Measurements from ENCODE around the gene ITPK1. TPM values are rescaled to one million over a fixed set of nuclear protein-coding genes. Genes with fewer than 3 reads are reported as not detected.

ITPK1 gene
- total RNA-seq, 4 donors from 2014 or later: 43.9 to 56.1 (median 44.5) TPM

DNA sequence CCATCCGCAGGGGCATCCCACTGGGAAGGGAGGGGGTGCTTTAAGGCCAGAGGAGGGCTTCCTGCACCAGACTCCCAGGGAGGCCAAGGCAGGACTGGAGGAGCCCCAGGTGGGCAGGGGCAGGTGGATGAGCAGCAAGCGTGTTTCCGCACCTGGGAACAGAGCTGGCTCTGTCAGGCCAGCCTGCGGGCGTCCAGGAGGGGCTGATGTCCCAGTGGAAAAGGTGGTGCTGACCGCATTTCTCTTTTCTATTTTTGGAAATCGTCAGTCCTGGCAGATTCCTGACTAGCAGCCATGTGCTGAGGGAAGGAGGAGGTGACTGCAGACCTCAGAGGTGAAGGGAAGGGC, 165.6 kb downstream of the ITPK1 start:
- 88 to 95% methylated on average over 6 to 7 of the region's 7 CpGs for WGBS, 2 donors
- DNase-seq: no peak
- Histone ChIP-seq H3K9me3 (no peaks in the 10 kb centered on the region), H3K36me3 (peaks cover 5 to 8% of the 10 kb centered on the region in 2 donors), H3K4me3 (replicated peaks in 1 of 3) (no peak overlapping the region), H3K27me3 (no peaks in the 10 kb centered on the region), H3K4me1 (no peaks in the 10 kb centered on the region), H3K27ac (no peak overlapping the region)
- intact Hi-C loops (cut with DNase I): loop anchor here (2.0 kb wide), 1 partner anchor 191 kb away; no protein-coding TSS in a partner anchor
- no peak for TF ChIP-seq POLR2A (IDR thresholded peaks at IDR 0.05)
- no peak for TF ChIP-seq CTCF (IDR thresholded peaks at IDR 0.05)

GRCh38 chr14:92949496-92950192, 166.1 kb downstream of the ITPK1 start:
- Histone ChIP-seq H3K27ac (no peak overlapping the region), H3K9me3 (no peaks in the 10 kb centered on the region), H3K36me3 (peaks cover 5 to 8% of the 10 kb centered on the region in 2 donors), H3K27me3 (no peaks in the 10 kb centered on the region), H3K4me3 (replicated peaks in 1 of 3) (no peak overlapping the region), H3K4me1 (no peaks in the 10 kb centered on the region)
- WGBS, 2 donors: 92 to 97% methylated on average over 22 to 24 of the region's 24 CpGs
- no peak for DNase-seq
- TF ChIP-seq POLR2A (IDR thresholded peaks at IDR 0.05): no peak
- no peak for TF ChIP-seq CTCF (IDR thresholded peaks at IDR 0.05)
- intact Hi-C loops (cut with DNase I): loop anchor here (2.0 kb wide), 1 partner anchor 191 kb away; no protein-coding TSS in a partner anchor

DNA sequence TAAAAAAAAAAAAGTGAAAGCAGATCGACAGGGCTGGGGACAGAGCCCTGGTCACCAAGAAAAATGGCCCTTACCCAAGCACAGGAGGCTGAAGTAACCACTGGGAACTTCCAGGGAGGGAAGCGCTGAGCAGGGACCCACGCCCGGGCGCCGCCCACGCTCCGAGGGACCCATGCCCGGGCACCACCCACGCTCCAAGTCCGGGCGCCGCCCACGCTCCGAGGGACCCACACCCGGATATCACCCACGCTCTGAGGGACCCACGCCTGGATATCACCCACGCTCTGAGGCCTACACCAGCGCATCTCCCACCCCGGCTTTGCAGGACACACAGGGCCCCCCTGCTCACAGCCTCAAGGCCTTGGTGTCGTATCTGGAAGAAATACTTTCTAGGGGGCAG, 167.1 kb downstream of the ITPK1 start:
- WGBS, 2 donors: 92 to 97% methylated on average over 22 of the region's 22 CpGs
- H3K36me3 ChIP-seq: peaks cover 5 to 8% of the 10 kb centered on the region in 2 donors

DNA sequence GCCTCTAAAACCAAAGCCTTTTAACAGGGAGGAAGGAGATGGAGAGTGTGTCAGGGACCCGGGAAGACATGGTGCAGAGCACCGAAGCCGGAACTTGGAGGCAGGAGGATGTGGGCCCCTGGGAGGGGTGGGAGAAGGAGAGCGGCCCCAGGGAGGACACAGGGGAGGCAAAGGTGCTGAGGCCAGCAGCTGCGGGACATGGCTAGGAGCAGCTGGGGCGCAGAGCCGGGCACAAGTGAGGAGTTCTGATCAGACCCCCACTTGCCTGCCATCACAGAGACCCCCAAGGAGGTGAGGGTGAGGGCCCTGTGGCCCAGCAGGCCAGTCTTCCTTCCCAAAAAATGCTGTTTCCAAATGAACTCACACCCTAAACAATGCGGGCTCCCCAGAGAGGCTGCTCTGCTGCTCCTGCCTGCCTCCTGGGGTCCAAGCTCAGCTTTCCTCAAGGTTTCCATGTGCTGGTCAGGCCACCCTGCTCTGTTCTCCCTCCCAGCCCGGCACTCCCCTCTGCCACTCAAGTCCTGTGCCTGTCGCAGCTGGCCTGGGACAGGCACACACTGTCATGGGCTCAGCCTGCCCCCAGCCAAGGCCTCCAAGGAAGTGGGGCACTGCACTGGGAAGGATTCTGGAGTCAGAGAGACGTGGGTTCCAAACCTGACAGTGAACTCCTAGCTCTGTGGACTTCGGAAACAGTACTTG, 168.7 kb downstream of the ITPK1 start:
- no peak for DNase-seq
- Histone ChIP-seq H3K9me3 (no peaks in the 10 kb centered on the region), H3K36me3 (peaks cover 5 to 11% of the 10 kb centered on the region in 2 donors), H3K27ac (no peak overlapping the region), H3K4me3 (replicated peaks in 1 of 3) (no peak overlapping the region), H3K27me3 (no peaks in the 10 kb centered on the region), H3K4me1 (no peaks in the 10 kb centered on the region)
- intact Hi-C loops (cut with DNase I): no loop called here
- WGBS, 2 donors: 93 to 96% methylated on average over 10 to 12 of the region's 12 CpGs
- no peak for TF ChIP-seq CTCF (IDR thresholded peaks at IDR 0.05)
- no peak for TF ChIP-seq POLR2A (IDR thresholded peaks at IDR 0.05)

More for the DNA sequence above, 167.1 kb downstream of the ITPK1 start:
- DNase-seq: no peak
- H3K4me3 ChIP-seq (replicated peaks in 1 of 3): no peak overlapping the region
- intact Hi-C loops (cut with DNase I): no loop called here
- H3K27me3 ChIP-seq: no peaks in the 10 kb centered on the region
- TF ChIP-seq POLR2A (IDR thresholded peaks at IDR 0.05) (no peak), CTCF (IDR thresholded peaks at IDR 0.05) (no peak)
- no peaks in the 10 kb centered on the region for H3K9me3 ChIP-seq
- H3K27ac ChIP-seq: no peak overlapping the region
- no peaks in the 10 kb centered on the region for H3K4me1 ChIP-seq

Data from thyroid gland (tissue), 4 donors.